ENCODE measurements around the gene CTNND2. TPM values are rescaled to one million over a fixed set of nuclear protein-coding genes. Genes with fewer than 3 reads are reported as not detected.

The CTNND2 gene
- total RNA-seq, 1 experiment from 2014 or later, result not detected

DNA sequence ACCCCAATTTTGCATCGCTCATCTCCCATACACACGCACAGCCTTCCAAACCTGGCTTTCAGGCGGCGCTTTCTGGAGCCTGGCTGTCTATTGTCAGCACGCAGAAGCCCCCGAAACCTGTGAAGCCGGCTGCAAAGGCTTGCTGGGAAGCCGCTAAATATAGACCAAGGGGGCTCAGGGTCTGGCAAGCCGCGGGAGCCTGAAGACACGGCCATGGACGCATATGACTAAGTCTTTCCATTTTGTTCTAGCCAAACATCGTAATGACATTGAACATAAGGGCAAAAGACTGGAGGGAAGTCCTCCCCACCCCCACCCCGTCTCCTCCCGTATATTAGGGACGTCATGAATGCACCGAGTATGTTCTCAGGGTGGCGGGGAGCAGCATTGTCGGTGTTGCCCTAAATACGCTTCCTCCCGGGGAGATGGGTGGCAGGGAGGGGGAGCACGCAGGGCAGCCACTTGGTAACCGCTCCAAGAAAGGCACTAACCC lies 1.1 kb downstream of the CTNND2 start:
- ChIA-PET CTCF (interaction anchor here (0.6 kb wide), 1 partner anchor 666 kb away, joined by 3 read pairs; no protein-coding TSS in a partner anchor), POLR2A (no interaction called here)
- DNase-seq (ENCODE audit: unreplicated experiment), result no peak
- TF ChIP-seq, protein P1, sequence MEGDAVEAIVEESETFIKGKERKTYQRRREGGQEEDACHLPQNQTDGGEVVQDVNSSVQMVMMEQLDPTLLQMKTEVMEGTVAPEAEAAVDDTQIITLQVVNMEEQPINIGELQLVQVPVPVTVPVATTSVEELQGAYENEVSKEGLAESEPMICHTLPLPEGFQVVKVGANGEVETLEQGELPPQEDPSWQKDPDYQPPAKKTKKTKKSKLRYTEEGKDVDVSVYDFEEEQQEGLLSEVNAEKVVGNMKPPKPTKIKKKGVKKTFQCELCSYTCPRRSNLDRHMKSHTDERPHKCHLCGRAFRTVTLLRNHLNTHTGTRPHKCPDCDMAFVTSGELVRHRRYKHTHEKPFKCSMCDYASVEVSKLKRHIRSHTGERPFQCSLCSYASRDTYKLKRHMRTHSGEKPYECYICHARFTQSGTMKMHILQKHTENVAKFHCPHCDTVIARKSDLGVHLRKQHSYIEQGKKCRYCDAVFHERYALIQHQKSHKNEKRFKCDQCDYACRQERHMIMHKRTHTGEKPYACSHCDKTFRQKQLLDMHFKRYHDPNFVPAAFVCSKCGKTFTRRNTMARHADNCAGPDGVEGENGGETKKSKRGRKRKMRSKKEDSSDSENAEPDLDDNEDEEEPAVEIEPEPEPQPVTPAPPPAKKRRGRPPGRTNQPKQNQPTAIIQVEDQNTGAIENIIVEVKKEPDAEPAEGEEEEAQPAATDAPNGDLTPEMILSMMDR (IDR thresholded peaks at IDR 0.05; ENCODE audit: unreplicated experiment), result no peak
- peaks cover 55% of the 10 kb centered on the region for H3K27me3 Mint-ChIP-seq (ENCODE audit: insufficient read depth, unreplicated experiment)
- intact Hi-C loops (cut with micrococcal nuclease), result no loop called here
- no peaks in the 10 kb centered on the region for H3K9me3 Mint-ChIP-seq (ENCODE audit: unreplicated experiment)
- H3K4me3 Mint-ChIP-seq (ENCODE audit: unreplicated experiment), result no peak overlapping the region
- H3K27ac Mint-ChIP-seq (ENCODE audit: low read depth, unreplicated experiment), result no peak overlapping the region
- BruUV-seq (replicated peaks), result no TSS peak
- no peaks in the 10 kb centered on the region for H3K36me3 Mint-ChIP-seq (ENCODE audit: insufficient read depth, unreplicated experiment)
- peaks cover 6% of the 10 kb centered on the region for H3K4me1 Mint-ChIP-seq (ENCODE audit: insufficient read depth, unreplicated experiment)

DNA sequence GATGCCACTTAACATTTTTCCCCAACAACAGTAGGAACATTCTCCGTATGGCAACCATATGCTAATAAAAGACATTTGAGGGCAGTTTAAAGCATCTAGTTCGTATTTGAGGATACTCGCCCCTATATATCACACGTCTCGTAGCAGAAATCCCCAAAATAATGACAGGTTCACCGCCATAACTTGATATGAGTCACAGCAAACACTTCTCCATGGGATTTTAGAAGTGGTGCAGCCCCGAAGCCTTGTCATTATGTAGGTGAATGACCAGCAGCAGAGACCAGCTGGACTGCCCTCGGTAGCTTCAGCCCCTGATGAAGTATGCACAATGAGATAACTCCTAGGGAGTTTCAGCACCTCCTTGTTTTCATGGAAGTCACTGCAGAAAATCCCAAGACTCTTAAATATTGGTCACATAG lies 2.0 kb downstream of the CTNND2 start:
- POLR2A ChIA-PET, result no interaction called here
- BruUV-seq (replicated peaks), result no TSS peak
- Mint-ChIP-seq H3K9me3 (ENCODE audit: unreplicated experiment) (no peaks in the 10 kb centered on the region), H3K4me3 (ENCODE audit: unreplicated experiment) (no peak overlapping the region), H3K36me3 (ENCODE audit: insufficient read depth, unreplicated experiment) (no peaks in the 10 kb centered on the region), H3K27ac (ENCODE audit: low read depth, unreplicated experiment) (no peak overlapping the region), H3K27me3 (ENCODE audit: insufficient read depth, unreplicated experiment) (peaks cover 45% of the 10 kb centered on the region), H3K4me1 (ENCODE audit: insufficient read depth, unreplicated experiment) (peaks cover 6% of the 10 kb centered on the region)
- CTCF ChIA-PET, result no interaction called here
- DNase-seq (ENCODE audit: unreplicated experiment), result no peak
- intact Hi-C loops (cut with micrococcal nuclease), result no loop called here
- TF ChIP-seq, protein P1 (IDR thresholded peaks at IDR 0.05; ENCODE audit: unreplicated experiment), result no peak

DNA sequence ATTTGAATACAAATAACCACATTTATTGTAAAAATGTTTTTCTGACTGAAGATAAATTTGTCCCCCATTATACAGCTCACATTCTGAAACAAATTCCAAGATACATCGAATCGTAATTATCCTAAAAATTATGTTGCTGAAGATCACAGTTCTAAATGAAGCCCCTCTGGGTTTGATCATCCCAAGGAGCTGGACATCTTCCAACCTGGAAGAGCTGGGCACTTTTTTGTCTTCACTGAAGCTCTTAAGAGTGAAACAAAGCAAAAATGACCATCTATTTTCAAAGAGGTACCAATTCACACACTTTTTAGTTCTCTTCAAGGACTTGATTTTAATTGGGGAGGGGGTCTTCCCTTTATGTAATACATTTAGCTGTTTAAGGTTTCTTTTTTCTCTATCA lies 5.5 kb downstream of the CTNND2 start:
- H3K9me3 Mint-ChIP-seq (ENCODE audit: unreplicated experiment), result no peaks in the 10 kb centered on the region
- intact Hi-C loops (cut with micrococcal nuclease), result no loop called here
- POLR2A ChIA-PET, result interaction anchor here (0.7 kb wide), 1 partner anchor 1696 kb away, joined by 3 read pairs; no protein-coding TSS in a partner anchor
- BruUV-seq (replicated peaks), result no TSS peak
- no peaks in the 10 kb centered on the region for H3K36me3 Mint-ChIP-seq (ENCODE audit: insufficient read depth, unreplicated experiment)
- no peak overlapping the region for H3K4me3 Mint-ChIP-seq (ENCODE audit: unreplicated experiment)
- CTCF ChIA-PET, result no interaction called here
- DNase-seq (ENCODE audit: unreplicated experiment), result no peak
- TF ChIP-seq, protein P1 (IDR thresholded peaks at IDR 0.05; ENCODE audit: unreplicated experiment), result no peak
- H3K4me1 Mint-ChIP-seq (ENCODE audit: insufficient read depth, unreplicated experiment), result no peaks in the 10 kb centered on the region
- H3K27me3 Mint-ChIP-seq (ENCODE audit: insufficient read depth, unreplicated experiment), result peaks cover 24% of the 10 kb centered on the region
- H3K27ac Mint-ChIP-seq (ENCODE audit: low read depth, unreplicated experiment), result no peak overlapping the region

DNA sequence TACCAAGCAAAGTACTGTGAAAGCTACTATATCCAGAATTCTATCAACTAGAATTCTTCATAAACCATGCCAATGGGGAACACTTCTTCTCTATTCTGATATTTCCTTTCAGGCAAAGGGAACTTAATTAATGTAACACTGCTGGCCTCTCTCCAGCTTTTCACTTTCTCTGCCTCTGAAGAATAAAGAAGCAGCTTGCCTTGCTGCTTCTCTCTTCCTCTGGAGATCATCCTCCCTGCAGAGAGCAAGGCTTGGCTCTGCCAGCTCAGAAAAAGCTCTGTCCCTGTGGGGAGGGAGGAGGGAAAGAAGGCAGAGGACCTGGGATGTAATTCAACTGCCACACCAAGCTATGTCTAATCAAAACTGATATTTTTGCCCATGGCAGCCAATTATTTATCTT lies 6.5 kb downstream of the CTNND2 start:
- CTCF ChIA-PET, result interaction anchor here (0.6 kb wide), 1 partner anchor 200 kb away, joined by 3 read pairs; no protein-coding TSS in a partner anchor
- Mint-ChIP-seq H3K4me1 (ENCODE audit: insufficient read depth, unreplicated experiment) (no peaks in the 10 kb centered on the region), H3K36me3 (ENCODE audit: insufficient read depth, unreplicated experiment) (no peaks in the 10 kb centered on the region), H3K9me3 (ENCODE audit: unreplicated experiment) (no peaks in the 10 kb centered on the region), H3K4me3 (ENCODE audit: unreplicated experiment) (no peak overlapping the region), H3K27me3 (ENCODE audit: insufficient read depth, unreplicated experiment) (peaks cover 18% of the 10 kb centered on the region), H3K27ac (ENCODE audit: low read depth, unreplicated experiment) (no peak overlapping the region)
- DNase-seq (ENCODE audit: unreplicated experiment), result no peak
- TF ChIP-seq, protein P1 (IDR thresholded peaks at IDR 0.05; ENCODE audit: unreplicated experiment), result no peak
- POLR2A ChIA-PET, result no interaction called here
- intact Hi-C loops (cut with micrococcal nuclease), result no loop called here
- BruUV-seq (replicated peaks), result no TSS peak

Data from MCF 10A (cell line).